Peyer's patch (tissue), 4 donors: ENCODE measurements around the gene PARP1. TPM values are rescaled to one million over a fixed set of nuclear protein-coding genes. Genes with fewer than 3 reads are reported as not detected.

Source experiments
- DNase-seq, 3 donors: peaks; one replicate each; pipeline ENCODE4 v3.0.0-alpha.2; 2017 to 2019
- H3K27ac ChIP-seq, 4 donors: fragments of 200-600 bp; sonication (generic); one replicate each; pipeline ENCODE4 v1.5.1; 2016 to 2019
- H3K27me3 ChIP-seq, 2 donors: fragments of 200-600 bp; sonication (generic); one replicate each; pipeline ENCODE4 v1.5.1; 2019
- H3K36me3 ChIP-seq, 3 donors: fragments of 200-600 bp; sonication (generic); one replicate each; pipeline ENCODE4 v1.5.1; 2016 to 2019
- H3K4me1 ChIP-seq, 4 donors: fragments of 200-600 bp; sonication (generic); one replicate each; pipeline ENCODE4 v1.5.1; 2016 to 2019
- H3K4me3 ChIP-seq, 4 donors: fragments of 200-600 bp; sonication (generic); 1 replicate in 3 of 4; 2 replicates in 1 of 4; pipeline ENCODE4 v1.5.1; 2016 to 2019; ENCODE audit warnings: mild to moderate bottlenecking in 1 of 4
- H3K9me3 ChIP-seq, 4 donors: fragments of 200-600 bp; sonication (generic); one replicate each; pipeline ENCODE4 v1.5.1; 2016 to 2019; ENCODE audit warnings: mild to moderate bottlenecking in 1 of 4
- POLR2A ChIP-seq, 2 donors: fragments of 450-650 bp; IDR thresholded peaks; one replicate each; pipeline ENCODE4 v1.5.1; 2017; ENCODE audit warnings: antibody characterized with exemption in 2 of 2, mild to moderate bottlenecking in 2 of 2, moderate library complexity in 2 of 2
- total RNA-seq, 4 donors: library from RNA; depleted of rRNA; stranded (reverse); fragments of >200 nt; gene quantifications; one replicate each; pipeline ENCODE4 v1.1.0, GENCODE V29; 2016
- TF ChIP-seq, protein P1 (sequence below), 6 experiments: fragments of 450-650 bp in 4 of 6; fragments of 200-600 bp in 2 of 6; sonication (generic) in 1 of 6; IDR thresholded peaks; one replicate each; pipeline ENCODE4 v1.5.1; 2017 to 2019; ENCODE audit warnings: antibody characterized with exemption in 6 of 6, mild to moderate bottlenecking in 3 of 6, moderate library complexity in 1 of 6

PARP1 gene
- total RNA-seq, 4 donors from 2014 or later = 25.2 to 145 (median 54.4) TPM

DNA sequence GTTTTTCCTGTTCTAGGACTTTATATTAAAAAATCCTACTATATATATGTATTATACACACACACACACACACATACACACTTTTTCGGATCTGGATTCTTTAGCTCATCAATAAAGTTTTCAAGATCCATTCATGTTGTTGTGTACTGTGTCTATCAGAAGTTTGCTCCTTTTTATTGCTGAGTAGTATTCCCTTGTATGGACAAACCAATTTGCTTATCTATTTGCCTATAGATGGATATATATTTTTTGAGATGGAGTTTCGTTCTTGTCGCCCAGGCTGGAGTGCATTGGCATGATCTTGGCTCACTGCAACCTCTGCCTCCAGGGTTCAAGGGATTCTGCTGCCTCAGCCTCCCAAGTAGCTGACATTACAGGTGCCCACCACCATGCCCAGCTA, 78.7 kb downstream of the PARP1 start:
- no peak for DNase-seq
- no peaks in the 10 kb centered on the region for H3K27me3 ChIP-seq
- no peak for TF ChIP-seq POLR2A (IDR thresholded peaks at IDR 0.05)
- TF ChIP-seq, protein P1, sequence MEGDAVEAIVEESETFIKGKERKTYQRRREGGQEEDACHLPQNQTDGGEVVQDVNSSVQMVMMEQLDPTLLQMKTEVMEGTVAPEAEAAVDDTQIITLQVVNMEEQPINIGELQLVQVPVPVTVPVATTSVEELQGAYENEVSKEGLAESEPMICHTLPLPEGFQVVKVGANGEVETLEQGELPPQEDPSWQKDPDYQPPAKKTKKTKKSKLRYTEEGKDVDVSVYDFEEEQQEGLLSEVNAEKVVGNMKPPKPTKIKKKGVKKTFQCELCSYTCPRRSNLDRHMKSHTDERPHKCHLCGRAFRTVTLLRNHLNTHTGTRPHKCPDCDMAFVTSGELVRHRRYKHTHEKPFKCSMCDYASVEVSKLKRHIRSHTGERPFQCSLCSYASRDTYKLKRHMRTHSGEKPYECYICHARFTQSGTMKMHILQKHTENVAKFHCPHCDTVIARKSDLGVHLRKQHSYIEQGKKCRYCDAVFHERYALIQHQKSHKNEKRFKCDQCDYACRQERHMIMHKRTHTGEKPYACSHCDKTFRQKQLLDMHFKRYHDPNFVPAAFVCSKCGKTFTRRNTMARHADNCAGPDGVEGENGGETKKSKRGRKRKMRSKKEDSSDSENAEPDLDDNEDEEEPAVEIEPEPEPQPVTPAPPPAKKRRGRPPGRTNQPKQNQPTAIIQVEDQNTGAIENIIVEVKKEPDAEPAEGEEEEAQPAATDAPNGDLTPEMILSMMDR (IDR thresholded peaks at IDR 0.05) = no peak
- H3K27ac ChIP-seq = no peak overlapping the region
- H3K4me3 ChIP-seq = no peak overlapping the region
- no peaks in the 10 kb centered on the region for H3K36me3 ChIP-seq
- H3K9me3 ChIP-seq = no peaks in the 10 kb centered on the region
- H3K4me1 ChIP-seq = no peaks in the 10 kb centered on the region

DNA sequence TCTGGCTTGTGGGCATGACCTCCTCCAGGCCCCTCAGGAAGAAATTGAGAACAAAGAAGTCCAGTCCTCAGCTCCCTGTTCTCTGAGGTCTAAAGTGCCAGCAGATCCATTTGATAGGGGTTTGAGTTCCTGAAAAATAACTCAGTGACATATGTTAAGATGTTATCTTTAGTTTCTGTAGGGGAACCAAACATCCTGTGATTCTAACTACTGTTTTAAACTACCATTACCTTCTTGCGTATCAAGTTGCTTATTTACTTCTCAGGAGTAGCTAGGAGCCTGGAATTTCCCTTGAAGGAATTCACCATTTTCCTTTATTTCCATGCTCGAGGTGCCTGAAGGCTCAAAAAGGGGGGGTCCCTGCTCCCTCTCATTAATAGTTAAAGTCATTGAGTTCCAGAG, 80.1 kb downstream of the PARP1 start:
- Histone ChIP-seq H3K27ac (no peak overlapping the region), H3K9me3 (no peaks in the 10 kb centered on the region), H3K4me3 (no peak overlapping the region), H3K36me3 (no peaks in the 10 kb centered on the region), H3K27me3 (no peaks in the 10 kb centered on the region), H3K4me1 (no peaks in the 10 kb centered on the region)
- no peak for DNase-seq
- TF ChIP-seq, protein P1 (IDR thresholded peaks at IDR 0.05) = no peak
- TF ChIP-seq POLR2A (IDR thresholded peaks at IDR 0.05) = no peak

DNA sequence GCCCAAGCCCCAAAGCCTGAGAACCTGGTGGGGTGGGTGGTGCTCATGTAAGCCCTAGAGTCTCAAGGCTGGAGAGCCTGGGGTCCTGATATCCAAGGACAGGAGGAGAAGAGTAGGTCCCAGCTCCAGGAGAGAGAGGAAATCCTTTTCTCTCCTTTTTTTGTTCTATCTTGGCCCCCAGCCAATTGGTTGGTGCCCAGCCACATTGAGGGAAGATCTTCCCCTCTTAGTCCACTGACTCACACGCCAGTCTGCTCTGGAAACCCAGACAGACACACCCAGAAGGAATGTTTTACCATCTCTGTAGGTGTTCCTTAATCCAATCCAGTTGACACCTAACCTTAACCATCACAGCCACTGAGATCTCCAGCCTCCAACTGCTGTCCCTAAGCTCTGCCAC, 82.7 kb downstream of the PARP1 start:
- no peak for DNase-seq
- Histone ChIP-seq H3K9me3 (no peaks in the 10 kb centered on the region), H3K4me3 (no peak overlapping the region), H3K36me3 (no peaks in the 10 kb centered on the region), H3K27me3 (no peaks in the 10 kb centered on the region), H3K4me1 (no peaks in the 10 kb centered on the region), H3K27ac (no peak overlapping the region)
- TF ChIP-seq POLR2A (IDR thresholded peaks at IDR 0.05) = no peak
- TF ChIP-seq, protein P1 (IDR thresholded peaks at IDR 0.05) = no peak

DNA sequence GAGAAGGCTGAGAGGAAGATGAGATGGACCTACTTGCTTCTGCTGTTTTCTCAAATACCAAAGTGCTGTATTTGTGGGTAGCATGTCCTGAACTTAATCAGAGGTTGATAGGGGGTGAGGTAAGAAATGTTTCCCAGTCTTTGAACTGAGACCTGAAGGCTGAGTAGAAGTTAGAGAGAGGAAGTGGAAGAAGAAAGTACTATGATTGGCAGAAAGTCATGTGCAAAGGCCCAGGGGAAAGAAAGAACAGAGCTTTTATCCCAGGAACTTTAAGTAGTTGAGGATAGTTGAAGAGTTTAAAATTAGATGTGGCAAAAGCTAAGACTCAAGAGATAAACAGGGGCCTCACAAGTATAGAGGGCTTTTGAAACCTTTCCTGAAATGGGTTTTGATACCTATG, 83.4 kb downstream of the PARP1 start:
- Histone ChIP-seq H3K36me3 (no peaks in the 10 kb centered on the region), H3K9me3 (no peaks in the 10 kb centered on the region), H3K27ac (no peak overlapping the region), H3K4me3 (no peak overlapping the region), H3K4me1 (no peaks in the 10 kb centered on the region), H3K27me3 (no peaks in the 10 kb centered on the region)
- DNase-seq = no peak
- no peak for TF ChIP-seq POLR2A (IDR thresholded peaks at IDR 0.05)
- TF ChIP-seq, protein P1 (IDR thresholded peaks at IDR 0.05) = no peak

DNA sequence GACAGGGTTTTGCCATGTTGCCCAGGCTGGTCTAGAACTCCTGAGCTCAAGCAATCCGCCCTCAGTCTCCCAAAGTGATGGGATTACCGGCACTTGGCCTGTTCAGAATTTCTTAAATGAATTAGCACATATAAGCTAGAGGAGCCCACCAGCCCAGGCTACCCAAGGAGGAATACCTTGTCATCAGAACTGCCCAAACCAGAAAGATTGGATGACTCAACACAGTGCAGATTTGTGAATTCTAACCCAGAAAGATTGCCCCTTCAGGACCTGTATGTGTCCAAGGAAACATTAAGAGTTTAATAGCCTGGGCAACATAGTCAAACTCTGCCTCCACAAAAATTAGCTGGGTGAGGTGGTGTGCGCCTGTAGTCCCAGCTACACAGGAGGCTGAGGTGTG, 84.9 kb downstream of the PARP1 start:
- Histone ChIP-seq H3K27me3 (no peaks in the 10 kb centered on the region), H3K27ac (no peak overlapping the region), H3K9me3 (no peaks in the 10 kb centered on the region), H3K4me3 (no peak overlapping the region), H3K4me1 (no peaks in the 10 kb centered on the region), H3K36me3 (no peaks in the 10 kb centered on the region)
- TF ChIP-seq, protein P1 (IDR thresholded peaks at IDR 0.05) = no peak
- no peak for TF ChIP-seq POLR2A (IDR thresholded peaks at IDR 0.05)
- DNase-seq = no peak

DNA sequence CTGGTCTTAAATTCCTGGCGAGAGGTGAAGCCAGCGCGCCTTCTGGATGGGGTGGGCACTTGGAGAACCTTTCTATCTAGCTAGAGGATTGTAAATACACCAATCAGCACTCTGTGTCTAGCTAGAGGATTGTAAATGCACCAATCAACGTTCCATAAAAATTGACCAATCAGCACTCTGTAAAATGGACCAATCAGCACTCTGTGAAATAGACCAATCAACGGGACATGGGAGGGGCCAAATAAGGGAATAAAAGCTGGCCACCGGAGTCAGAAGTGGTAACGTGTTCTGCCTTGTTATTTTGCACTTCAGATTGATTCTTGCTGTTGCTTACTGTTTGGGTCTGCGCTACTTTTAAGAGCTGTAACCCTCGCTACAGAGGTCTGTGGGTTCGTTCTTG, 87.0 kb downstream of the PARP1 start:
- Histone ChIP-seq H3K4me1 (no peaks in the 10 kb centered on the region), H3K36me3 (no peaks in the 10 kb centered on the region), H3K9me3 (no peaks in the 10 kb centered on the region), H3K4me3 (no peak overlapping the region), H3K27me3 (no peaks in the 10 kb centered on the region), H3K27ac (no peak overlapping the region)
- TF ChIP-seq POLR2A (IDR thresholded peaks at IDR 0.05) = no peak
- TF ChIP-seq, protein P1 (IDR thresholded peaks at IDR 0.05) = no peak
- DNase-seq = no peak
